ENCODE measurements around the gene MT2A. TPM values are rescaled to one million over a fixed set of nuclear protein-coding genes. Genes with fewer than 3 reads are reported as not detected.

The MT2A gene
- total and polyA plus RNA-seq, 2 of the 13 experiments (the other 11 are each of a cell fraction or from before 2014, with no cell fraction given): 135 to 371 TPM

DNA sequence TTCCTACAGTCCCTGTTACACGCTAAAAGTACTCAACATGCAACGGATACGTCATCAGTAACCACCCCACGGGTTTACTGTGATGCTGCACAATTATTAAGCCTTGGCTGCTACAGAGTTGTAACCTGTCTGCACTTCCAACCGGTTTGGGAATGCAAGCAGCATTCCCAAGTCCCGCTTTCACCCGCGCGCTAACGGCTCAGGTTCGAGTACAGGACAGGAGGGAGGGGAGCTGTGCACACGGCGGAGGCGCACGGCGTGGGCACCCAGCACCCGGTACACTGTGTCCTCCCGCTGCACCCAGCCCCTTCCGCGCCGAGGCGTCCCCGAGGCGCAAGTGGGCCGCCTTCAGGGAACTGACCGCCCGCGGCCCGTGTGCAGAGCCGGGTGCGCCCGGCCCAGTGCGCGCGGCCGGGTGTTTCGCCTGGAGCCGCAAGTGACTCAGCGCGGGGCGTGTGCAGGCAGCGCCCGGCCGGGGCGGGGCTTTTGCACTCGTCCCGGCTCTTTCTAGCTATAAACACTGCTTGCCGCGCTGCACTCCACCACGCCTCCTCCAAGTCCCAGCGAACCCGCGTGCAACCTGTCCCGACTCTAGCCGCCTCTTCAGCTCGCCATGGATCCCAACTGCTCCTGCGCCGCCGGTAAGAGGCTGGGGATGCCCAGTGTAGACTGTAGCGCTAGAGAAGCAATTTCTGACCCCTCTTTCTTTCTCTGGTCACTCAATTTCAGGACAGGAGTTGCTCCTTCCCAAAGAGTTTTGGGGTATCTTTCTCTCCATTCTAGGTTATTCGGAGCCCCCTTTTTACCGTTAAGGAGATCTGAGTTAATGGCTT is at the start of gene MT2A (continued):
- TF ChIP-seq, protein P1, sequence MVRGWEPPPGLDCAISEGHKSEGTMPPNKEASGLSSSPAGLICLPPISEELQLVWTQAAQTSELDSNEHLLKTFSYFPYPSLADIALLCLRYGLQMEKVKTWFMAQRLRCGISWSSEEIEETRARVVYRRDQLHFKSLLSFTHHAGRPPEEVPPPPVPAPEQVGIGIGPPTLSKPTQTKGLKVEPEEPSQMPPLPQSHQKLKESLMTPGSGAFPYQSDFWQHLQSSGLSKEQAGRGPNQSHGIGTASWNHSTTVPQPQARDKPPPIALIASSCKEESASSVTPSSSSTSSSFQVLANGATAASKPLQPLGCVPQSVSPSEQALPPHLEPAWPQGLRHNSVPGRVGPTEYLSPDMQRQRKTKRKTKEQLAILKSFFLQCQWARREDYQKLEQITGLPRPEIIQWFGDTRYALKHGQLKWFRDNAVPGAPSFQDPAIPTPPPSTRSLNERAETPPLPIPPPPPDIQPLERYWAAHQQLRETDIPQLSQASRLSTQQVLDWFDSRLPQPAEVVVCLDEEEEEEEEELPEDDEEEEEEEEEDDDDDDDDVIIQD (CRISPR knock-in tag; IDR thresholded peaks at IDR 0.05; ENCODE audit: low read depth): no peak
- no peak for TF ChIP-seq WIZ (CRISPR knock-in tag; IDR thresholded peaks at IDR 0.05)
- TF ChIP-seq ZNF549 (CRISPR knock-in tag; IDR thresholded peaks at IDR 0.05): no peak
- no peak for TF ChIP-seq MTF2 (CRISPR knock-in tag; IDR thresholded peaks at IDR 0.05; ENCODE audit: borderline replicate concordance)
- TF ChIP-seq ATF7 (IDR thresholded peaks at IDR 0.05): peak; percentile 36; the same call in 1 of the 2 replicates
- TF ChIP-seq ATF7 (CRISPR knock-in tag; IDR thresholded peaks at IDR 0.05): no peak
- TF ChIP-seq EZH2 (conservative IDR thresholded peaks at IDR 0.05; ENCODE audit: low read depth, low read length): no peak
- peak; percentile 72; the same call in 1 of the 2 replicates for TF ChIP-seq MAF1 (CRISPR knock-in tag; IDR thresholded peaks at IDR 0.05; ENCODE audit: borderline replicate concordance)
- peak; percentile 90; the same call in 1 of the 2 replicates for TF ChIP-seq ZFP82 (CRISPR knock-in tag; IDR thresholded peaks at IDR 0.05; ENCODE audit: borderline replicate concordance)
- TF ChIP-seq TARDBP (CRISPR knock-in tag; IDR thresholded peaks at IDR 0.05): peak; percentile 38
- TF ChIP-seq FOXM1 (CRISPR knock-in tag; IDR thresholded peaks at IDR 0.05): 0 out of 2 replicates have a peak, but pooled peaks have one; percentile 47
- TF ChIP-seq, protein P2, sequence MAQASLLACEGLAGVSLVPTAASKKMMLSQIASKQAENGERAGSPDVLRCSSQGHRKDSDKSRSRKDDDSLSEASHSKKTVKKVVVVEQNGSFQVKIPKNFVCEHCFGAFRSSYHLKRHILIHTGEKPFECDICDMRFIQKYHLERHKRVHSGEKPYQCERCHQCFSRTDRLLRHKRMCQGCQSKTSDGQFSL (CRISPR knock-in tag; IDR thresholded peaks at IDR 0.05): peak; percentile 79
